Activated CD4-positive, CD25-positive, alpha-beta regulatory T cell treated with anti-CD3 and anti-CD28 coated beads, Interleukin-2, amount 50 U/mL, for 24 hours (primary cell): ENCODE measurements around the gene MAGEB6B.
"Not testable (repeated sequence)": the region's sequence is repeated elsewhere in the genome, so short reads cannot be mapped to it uniquely, and the experiment has no call there.

Experiments
- ATAC-seq, 2 donors: fragments of 150-1000 bp; cut with Tn5 transposase; one replicate each; pipeline ENCODE4 v1.10.0; 2021; ENCODE audit warnings: mild to moderate bottlenecking in 1 of 2, moderate library complexity in 1 of 2

The MAGEB6B gene

GRCh38 chrX:26160301-26160700, at the start of gene MAGEB6B:
MAGEB6B (plus strand) TSS chrX:26160601; CDS start chrX:26160601, 0 bp downstream.
- no peak for ATAC-seq

- no peak for ATAC-seq
Observed at GRCh38 chrX:26138274-26138673, 22.1 kb upstream of the MAGEB6B start, which contains the start of gene MAGEB18. MAGEB18 (plus strand) TSS chrX:26138343; CDS start chrX:26138986, 643 bp downstream.

GRCh38 chrX:26146024-26146423, 14.4 kb upstream of the MAGEB6B start:
- no peak for ATAC-seq

GRCh38 chrX:26192204-26192603, 31.8 kb downstream of the MAGEB6B start, which contains the start of gene MAGEB6:
MAGEB6 (plus strand) TSS chrX:26192440; CDS start chrX:26193847, 1,407 bp downstream.
- ATAC-seq, result no peak

- no peak for ATAC-seq
Observed at GRCh38 chrX:26203561-26203960, 43.2 kb downstream of the MAGEB6B start.

GRCh38 chrX:26204717-26205116, 44.3 kb downstream of the MAGEB6B start:
- not testable (repeated sequence) for ATAC-seq

- ATAC-seq, result no peak
Observed at GRCh38 chrX:26208012-26208411, 47.6 kb downstream of the MAGEB6B start.
